Calu3 (cell line): Measurements from ENCODE around the gene NAALADL2. TPM values are rescaled to one million over a fixed set of nuclear protein-coding genes. Genes with fewer than 3 reads are reported as not detected.

Experiments
- BruUV-seq: library from RNA; stranded (reverse); fragments of 400-500 nt; replicated peaks from 2 replicates; lab custom pipeline; 2021; lab: Mats Ljungman, UMichigan
- CTCF ChIA-PET: fragments of 300-600 bp; sonication (Branson Sonifier 250); formaldehyde crosslinking; loops from one replicate; lab custom pipeline; 2022; ENCODE audit warnings: antibody characterized with exemption; lab: Charles Lee
- DNase-seq: peaks from one replicate; pipeline ENCODE4 v3.0.0; 2022
- H3K27ac Mint-ChIP-seq: one replicate; pipeline ENCODE4 v1.8.0; 2022; ENCODE audit warnings: mixed read lengths; ENCODE audit not compliant: unreplicated experiment
- H3K27me3 Mint-ChIP-seq: one replicate; pipeline ENCODE4 v1.8.0; 2022; ENCODE audit warnings: mixed read lengths; ENCODE audit not compliant: unreplicated experiment
- H3K36me3 Mint-ChIP-seq: one replicate; pipeline ENCODE4 v1.8.0; 2022; ENCODE audit warnings: mild to moderate bottlenecking, moderate library complexity, mixed read lengths; ENCODE audit not compliant: insufficient read depth, unreplicated experiment
- H3K4me1 Mint-ChIP-seq: one replicate; pipeline ENCODE4 v1.8.0; 2022; ENCODE audit warnings: mild to moderate bottlenecking, low read depth, mixed read lengths; ENCODE audit not compliant: unreplicated experiment
- H3K4me3 Mint-ChIP-seq: one replicate; pipeline ENCODE4 v1.8.0; 2022; ENCODE audit warnings: mild to moderate bottlenecking, low read depth, moderate library complexity, mixed read lengths; ENCODE audit not compliant: unreplicated experiment
- H3K9me3 Mint-ChIP-seq: one replicate; pipeline ENCODE4 v1.8.0; 2022; ENCODE audit warnings: low read depth, mixed read lengths; ENCODE audit not compliant: unreplicated experiment
- intact Hi-C: fragments of 100-400 bp; cut with micrococcal nuclease; formaldehyde crosslinking; loops from one replicate; pipeline ENCODE4 v1.10.0; 2022; ENCODE audit not compliant: unreplicated experiment
- total RNA-seq: library from RNA; stranded (reverse); gene quantifications from 2 replicates; pipeline ENCODE4 v1.2.3, GENCODE V29; 2022
- TF ChIP-seq, protein P1 (sequence below): fragments of 200-600 bp; IDR thresholded peaks from one replicate; pipeline ENCODE4 v1.8.0; 2022; ENCODE audit warnings: antibody characterized with exemption; ENCODE audit not compliant: unreplicated experiment

Gene NAALADL2
- total RNA-seq, 1 experiment from 2014 or later = 36.9 TPM

DNA sequence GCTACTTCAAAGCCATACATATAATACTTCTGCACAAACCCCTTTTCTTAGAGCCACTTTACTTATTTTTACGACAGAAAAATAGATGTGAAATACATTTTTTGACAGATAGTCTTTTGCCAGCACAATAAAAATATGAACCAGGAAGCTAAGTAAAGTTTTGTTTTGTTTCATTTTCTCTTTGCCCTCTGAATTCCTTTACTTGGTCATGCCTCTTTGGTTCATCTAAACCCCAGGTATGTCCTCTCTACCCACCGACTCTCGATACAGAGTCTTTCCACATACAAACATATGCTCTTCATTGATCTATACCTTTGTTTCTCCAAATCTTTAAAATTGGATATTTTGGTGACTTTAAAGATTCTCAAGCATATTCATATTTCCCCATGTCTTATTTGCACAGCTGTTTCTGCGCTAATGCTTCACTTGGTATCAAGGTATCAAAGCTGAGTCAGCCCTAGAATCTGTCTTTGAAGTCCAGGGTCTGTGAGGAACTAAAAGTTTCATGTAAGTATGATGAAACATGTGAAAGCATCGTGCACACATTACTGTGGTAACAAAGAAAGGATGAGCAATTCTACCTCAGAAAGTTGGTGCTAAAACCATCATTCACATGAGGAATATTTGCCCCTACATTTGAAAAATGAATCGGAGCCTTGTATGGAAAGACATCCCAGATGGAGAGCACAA is 845.4 kb downstream of the NAALADL2 start:
- BruUV-seq = no TSS peak
- DNase-seq = no peak
- Mint-ChIP-seq H3K27ac (peak overlapping the region; percentile 16), H3K36me3 (peaks cover 5% of the 10 kb centered on the region), H3K27me3 (no peaks in the 10 kb centered on the region), H3K9me3 (peaks cover 6% of the 10 kb centered on the region), H3K4me3 (no peak overlapping the region), H3K4me1 (peaks cover 25% of the 10 kb centered on the region)
- TF ChIP-seq, protein P1, sequence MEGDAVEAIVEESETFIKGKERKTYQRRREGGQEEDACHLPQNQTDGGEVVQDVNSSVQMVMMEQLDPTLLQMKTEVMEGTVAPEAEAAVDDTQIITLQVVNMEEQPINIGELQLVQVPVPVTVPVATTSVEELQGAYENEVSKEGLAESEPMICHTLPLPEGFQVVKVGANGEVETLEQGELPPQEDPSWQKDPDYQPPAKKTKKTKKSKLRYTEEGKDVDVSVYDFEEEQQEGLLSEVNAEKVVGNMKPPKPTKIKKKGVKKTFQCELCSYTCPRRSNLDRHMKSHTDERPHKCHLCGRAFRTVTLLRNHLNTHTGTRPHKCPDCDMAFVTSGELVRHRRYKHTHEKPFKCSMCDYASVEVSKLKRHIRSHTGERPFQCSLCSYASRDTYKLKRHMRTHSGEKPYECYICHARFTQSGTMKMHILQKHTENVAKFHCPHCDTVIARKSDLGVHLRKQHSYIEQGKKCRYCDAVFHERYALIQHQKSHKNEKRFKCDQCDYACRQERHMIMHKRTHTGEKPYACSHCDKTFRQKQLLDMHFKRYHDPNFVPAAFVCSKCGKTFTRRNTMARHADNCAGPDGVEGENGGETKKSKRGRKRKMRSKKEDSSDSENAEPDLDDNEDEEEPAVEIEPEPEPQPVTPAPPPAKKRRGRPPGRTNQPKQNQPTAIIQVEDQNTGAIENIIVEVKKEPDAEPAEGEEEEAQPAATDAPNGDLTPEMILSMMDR = no peak
- CTCF ChIA-PET = interaction anchor here (0.6 to 1.6 kb wide), 2 partner anchors 11 to 22 kb away, joined by 4 to 6 read pairs; no protein-coding TSS in a partner anchor
- intact Hi-C loops = no loop called here

DNA sequence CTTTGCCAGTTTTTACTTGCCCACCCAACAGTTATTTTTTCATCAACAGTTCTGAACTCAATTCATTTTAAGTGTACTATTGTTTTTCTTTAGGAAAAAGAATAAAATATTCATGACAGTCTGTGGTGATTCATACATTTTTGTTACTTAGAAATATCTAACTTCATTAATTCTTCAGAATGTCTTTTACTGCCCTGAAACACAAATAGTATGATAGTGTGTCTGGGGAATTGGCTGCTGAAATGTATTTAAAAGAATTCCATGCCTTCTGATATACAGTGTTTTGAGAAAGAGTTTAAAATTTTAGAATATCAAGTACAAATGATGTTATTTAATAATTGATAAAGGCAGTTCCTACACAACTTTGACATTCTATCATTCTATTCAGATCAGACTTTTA is 854.1 kb downstream of the NAALADL2 start:
- DNase-seq = no peak
- H3K4me1 Mint-ChIP-seq = no peaks in the 10 kb centered on the region
- no peaks in the 10 kb centered on the region for H3K36me3 Mint-ChIP-seq
- TF ChIP-seq, protein P1 = no peak
- no TSS peak for BruUV-seq
- CTCF ChIA-PET = interaction anchor here (1.2 kb wide), 1 partner anchor 13 kb away, joined by 4 read pairs; no protein-coding TSS in a partner anchor
- H3K9me3 Mint-ChIP-seq = no peaks in the 10 kb centered on the region
- intact Hi-C loops = no loop called here
- H3K27me3 Mint-ChIP-seq = no peaks in the 10 kb centered on the region
- no peak overlapping the region for H3K27ac Mint-ChIP-seq
- H3K4me3 Mint-ChIP-seq = no peak overlapping the region

DNA sequence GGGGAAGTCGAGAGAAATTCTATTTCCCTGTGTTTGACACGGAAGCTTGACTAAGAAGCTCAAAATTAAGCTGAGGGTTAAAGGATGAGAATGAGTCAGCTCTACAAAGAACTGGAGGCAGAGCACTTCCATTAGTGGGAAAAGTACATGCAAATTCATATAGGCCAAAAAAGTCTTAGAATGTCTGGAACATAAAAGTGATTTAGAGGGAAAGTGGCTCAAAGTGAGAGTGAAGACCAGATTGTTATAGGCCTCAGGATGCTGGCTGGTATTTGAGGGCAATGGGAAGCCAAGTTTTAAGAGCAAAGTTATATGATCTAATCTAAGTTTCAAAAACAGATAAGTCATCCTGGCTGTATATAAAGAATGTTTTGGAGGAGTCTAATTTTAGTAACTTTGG is 857.3 kb downstream of the NAALADL2 start:
- no peaks in the 10 kb centered on the region for H3K4me1 Mint-ChIP-seq
- H3K36me3 Mint-ChIP-seq = no peaks in the 10 kb centered on the region
- H3K4me3 Mint-ChIP-seq = no peak overlapping the region
- intact Hi-C loops = no loop called here
- CTCF ChIA-PET = no interaction called here
- no peaks in the 10 kb centered on the region for H3K9me3 Mint-ChIP-seq
- no peak for DNase-seq
- TF ChIP-seq, protein P1 = no peak
- H3K27me3 Mint-ChIP-seq = no peaks in the 10 kb centered on the region
- H3K27ac Mint-ChIP-seq = no peak overlapping the region
- BruUV-seq = no TSS peak

DNA sequence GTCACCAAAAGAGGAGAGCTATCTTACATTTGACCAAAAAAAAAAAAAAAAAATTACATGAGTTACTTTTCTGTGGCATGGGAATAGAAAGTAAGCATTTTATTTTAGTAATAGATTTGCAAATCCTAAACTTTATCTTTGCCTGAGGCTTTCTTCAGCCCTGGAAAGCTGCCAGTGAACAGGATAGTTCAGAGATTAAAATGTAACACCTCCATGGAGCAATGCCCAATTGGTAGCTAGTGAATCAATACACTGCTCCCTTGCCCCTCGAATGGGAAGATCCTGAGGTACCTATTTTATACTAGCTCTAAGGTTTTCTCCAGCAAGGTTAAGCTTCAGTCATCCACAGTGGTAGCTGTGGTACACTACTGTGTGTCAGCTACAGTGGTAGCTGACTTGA is 867.1 kb downstream of the NAALADL2 start:
- CTCF ChIA-PET = interaction anchor here (0.5 to 1.1 kb wide), 7 partner anchors 12 to 804 kb away, joined by 3 to 7 read pairs (median 4); no protein-coding TSS in a partner anchor
- peak; percentile 45 for DNase-seq
- H3K27me3 Mint-ChIP-seq = no peaks in the 10 kb centered on the region
- no peaks in the 10 kb centered on the region for H3K9me3 Mint-ChIP-seq
- no peak overlapping the region for H3K27ac Mint-ChIP-seq
- H3K4me3 Mint-ChIP-seq = no peak overlapping the region
- intact Hi-C loops = no loop called here
- no peaks in the 10 kb centered on the region for H3K36me3 Mint-ChIP-seq
- TF ChIP-seq, protein P1 = no peak
- peaks cover 13% of the 10 kb centered on the region for H3K4me1 Mint-ChIP-seq
- no TSS peak for BruUV-seq
